K562 (cell line): ENCODE measurements around the gene OSBPL10. TPM values are rescaled to one million over a fixed set of nuclear protein-coding genes. Genes with fewer than 3 reads are reported as not detected.

Source experiments
- ATAC-seq: fragments of 200-7000 bp; cut with Tn5 transposase; 3 replicates; pipeline ENCODE4 v1.9.1; 2020; ENCODE audit warnings: moderate library complexity
- BruUV-seq: library from RNA; stranded (reverse); fragments of 400-500 nt; replicated peaks from 2 replicates; lab custom pipeline; 2021; lab: Mats Ljungman, UMichigan
- CTCF ChIA-PET: fragments of 300-600 bp; formaldehyde crosslinking; extraction: SDS; loops from one replicate; lab custom pipeline; 2021; ENCODE audit warnings: low intra/inter-chr PET ratio; lab: Yijun Ruan, JAX
- POLR2A ChIA-PET: fragments of 300-600, 350-650 bp; sonication (Branson Sonifier 250); formaldehyde crosslinking; extraction: SDS; loops from one replicate; lab custom pipeline; 2021; ENCODE audit warnings: antibody characterized with exemption, inconsistent platforms; lab: Yijun Ruan, JAX
- DNase-seq, 4 experiments: peaks; one replicate each; pipeline versions ENCODE4 v3.0.0 to v3.0.0-alpha.2; 2011 to 2018; ENCODE audit warnings: low spot score in 3 of 4, mixed read lengths in 3 of 4; ENCODE audit errors: extremely low read depth in 1 of 4
- FAIRE-seq: peaks from 2 replicates; lab custom pipeline; 2011; peaks lifted over from hg19 to GRCh38; lab: Jason Lieb, UNC
- H2AFZ ChIP-seq: 2 replicates; pipeline ENCODE4 v1.6.0; 2011; ENCODE audit warnings: low read depth, low read length, control low read depth, inconsistent platforms
- H3K27ac ChIP-seq: fragments of 200-600 bp; 3 replicates; pipeline ENCODE4 v1.8.0; 2011; ENCODE audit warnings: low read depth, mild to moderate bottlenecking, control low read depth, inconsistent platforms, low read length, moderate library complexity, mixed read lengths; ENCODE audit errors: extremely low read depth
- H3K27me3 ChIP-seq, 2 experiments: fragments of 300-600 bp in 1 of 2; 2 replicates in 1 of 2; 3 replicates in 1 of 2; pipeline versions ENCODE4 v1.6.0 to v1.8.0; 2011; ENCODE audit warnings: inconsistent platforms in 2 of 2, low read length in 2 of 2, mild to moderate bottlenecking in 1 of 2, mixed read lengths in 1 of 2, moderate library complexity in 1 of 2; ENCODE audit not compliant: control insufficient read depth in 2 of 2, insufficient read depth in 2 of 2
- H3K36me3 ChIP-seq: fragments of 300-600 bp; 3 replicates; pipeline ENCODE4 v1.8.0; 2011; ENCODE audit warnings: mild to moderate bottlenecking, low read length, inconsistent platforms; ENCODE audit not compliant: control insufficient read depth, insufficient read depth
- H3K4me1 ChIP-seq, 2 experiments: fragments of 200-600 bp in 1 of 2; replicated peaks in 1 of 2; 2 replicates in 1 of 2; 3 replicates in 1 of 2; pipeline versions ENCODE4 v1.5.1 to v1.8.0; 2011; ENCODE audit warnings: inconsistent platforms in 2 of 2, low read length in 2 of 2, mild to moderate bottlenecking in 1 of 2, mixed read lengths in 1 of 2, moderate library complexity in 1 of 2; ENCODE audit not compliant: control insufficient read depth in 2 of 2, insufficient read depth in 2 of 2
- H3K4me2 ChIP-seq: 2 replicates; pipeline ENCODE4 v1.6.1; 2011; ENCODE audit warnings: low read length, control low read depth, inconsistent platforms, mixed read lengths; ENCODE audit not compliant: insufficient read depth
- H3K4me3 ChIP-seq: fragments of 200-600 bp; sonication (generic), shearing (Covaris generic); 2 replicates; pipeline ENCODE4 v1.5.1; 2016; ENCODE audit warnings: control low read depth, inconsistent platforms
- H3K79me2 ChIP-seq: fragments of 200-600 bp; 3 replicates; pipeline ENCODE4 v1.8.0; 2011; ENCODE audit warnings: low read length, inconsistent platforms; ENCODE audit not compliant: control insufficient read depth, insufficient read depth
- H3K9ac ChIP-seq, 2 experiments: 2 replicates each; pipeline versions ENCODE4 v1.6.0 to v1.6.1; 2011; ENCODE audit warnings: low read depth in 2 of 2, low read length in 2 of 2, control low read depth in 1 of 2, inconsistent platforms in 1 of 2, mild to moderate bottlenecking in 1 of 2, mixed read lengths in 1 of 2; ENCODE audit not compliant: insufficient read depth in 1 of 2
- H3K9me1 ChIP-seq: one replicate; pipeline ENCODE4 v1.6.0; 2011; ENCODE audit warnings: inconsistent platforms, mild to moderate bottlenecking, low read length, moderate library complexity; ENCODE audit not compliant: control insufficient read depth, insufficient read depth
- H3K9me3 ChIP-seq: replicated peaks from 2 replicates; pipeline ENCODE4 v1.5.1; 2011; ENCODE audit warnings: low read depth, low read length, inconsistent platforms; ENCODE audit not compliant: control insufficient read depth, insufficient read depth
- H4K20me1 ChIP-seq: replicated peaks from 2 replicates; pipeline ENCODE4 v1.6.1; 2011; ENCODE audit warnings: low read length, inconsistent platforms, mixed read lengths; ENCODE audit not compliant: control insufficient read depth, insufficient read depth
- ATF1 ChIP-seq, 2 experiments: fragments of 450-650 bp in 1 of 2; IDR thresholded peaks; 2 replicates each; pipeline ENCODE4 v1.6.1; 2016; ENCODE audit warnings: missing compliant biosample characterization in 1 of 2, missing genetic modification characterization in 1 of 2
- GATA2 ChIP-seq: sonication (generic); formaldehyde crosslinking; IDR thresholded peaks from 2 replicates; pipeline ENCODE4 v1.4.0; 2020; ENCODE audit warnings: mild to moderate bottlenecking, missing genetic modification reagents
- NUFIP1 ChIP-seq: fragments of 450-650 bp; IDR thresholded peaks from 2 replicates; pipeline ENCODE4 v1.6.1; 2018; ENCODE audit not compliant: partially characterized antibody
- PHF8 ChIP-seq: fragments of 200-600 bp; sonication (generic); IDR thresholded peaks from 2 replicates; pipeline ENCODE4 v1.6.1; 2012; ENCODE audit warnings: mixed run types, mild to moderate bottlenecking, inconsistent platforms, low read length, moderate library complexity, borderline replicate concordance
- SMARCA4 ChIP-seq: fragments of 450-650 bp; IDR thresholded peaks from 2 replicates; pipeline ENCODE4 v1.6.1; 2016
- SPI1 ChIP-seq: IDR thresholded peaks from 2 replicates; pipeline ENCODE4 v1.6.1; 2011; ENCODE audit warnings: low read depth, low read length, control low read depth, borderline replicate concordance
- SREBF2 ChIP-seq: sonication (generic); formaldehyde crosslinking; IDR thresholded peaks from 2 replicates; pipeline ENCODE4 v1.4.0; 2020; ENCODE audit warnings: mild to moderate bottlenecking, missing genetic modification reagents
- XRCC4 ChIP-seq: IDR thresholded peaks from one replicate; pipeline ENCODE4 v1.6.1; 2011; ENCODE audit not compliant: insufficient read depth, insufficient read length; ENCODE audit errors: extremely low read depth
- XRCC5 ChIP-seq: fragments of 200-400 bp; formaldehyde crosslinking; IDR thresholded peaks from 2 replicates; pipeline ENCODE4 v1.6.1; 2017; ENCODE audit warnings: low read depth, mild to moderate bottlenecking, low read length
- ZNF316 ChIP-seq: fragments of 450-650 bp; IDR thresholded peaks from 2 replicates; pipeline ENCODE4 v1.6.1; 2016
- WGBS: fragments of 100-300 bp; shearing (Covaris generic); methylation state at CpG from one replicate; pipeline ENCODE4 v1.1.6; 2016; ENCODE audit warnings: low coverage, mixed read lengths; ENCODE audit not compliant: insufficient coverage; ENCODE audit errors: missing lambda C conversion rate; 5-methylcytosine and 5-hydroxymethylcytosine counted together
- in situ Hi-C: fragments of 300-500 bp; cut with MboI; formaldehyde crosslinking; loops from 4 replicates; pipeline ENCODE4 v1.15.0; 2018; ENCODE audit warnings: inconsistent platforms, mixed read lengths
- intact Hi-C: fragments of 100-400 bp; cut with micrococcal nuclease; formaldehyde crosslinking; loops from 2 replicates; pipeline ENCODE4 v1.14.2; 2022
- polyA plus RNA-seq, 8 experiments: library from polyadenylated mRNA; depleted of rRNA in 4 of 8; stranded (reverse) in 5 of 8; unstranded in 3 of 8; fragments of >200 nt; fragmentation: Nextera tagmentation in 2 of 8; fragmentation: Illumina TruSeq in 1 of 8; extraction: Ambion mirVana in 2 of 8; extraction: Trizol in 1 of 8; gene quantifications; 2 replicates each; pipeline versions ENCODE4 v1.2.1 to v1.2.3, GENCODE V29; 2011 to 2014; ENCODE audit warnings: inconsistent platforms in 1 of 8, missing spikeins in 1 of 8
- total RNA-seq, 7 experiments: library from RNA; depleted of rRNA in 6 of 7; stranded (reverse); fragments of >200 nt in 6 of 7; fragmentation: Illumina TruSeq in 2 of 7; extraction: Trizol in 2 of 7; gene quantifications; 2 replicates each; pipeline versions ENCODE4 v1.2.1 to v1.2.3, GENCODE V29; 2011 to 2021; ENCODE audit warnings: low replicate concordance in 1 of 7
- TF ChIP-seq, protein P1 (sequence below): fragments of 450-650 bp; IDR thresholded peaks from 2 replicates; pipeline ENCODE4 v1.6.1; 2016; ENCODE audit warnings: mild to moderate bottlenecking
- TF ChIP-seq, protein P2 (sequence below): fragments of 200-400 bp; formaldehyde crosslinking; IDR thresholded peaks from 2 replicates; pipeline ENCODE4 v1.6.1; 2017; ENCODE audit warnings: mild to moderate bottlenecking, low read depth, low read length, moderate library complexity

The OSBPL10 gene
- total and polyA plus RNA-seq, 9 of the 15 experiments (the other 6 are each of a cell fraction or from before 2014, with no cell fraction given): 0.03 to 0.19 (median 0.14) TPM; not detected in 2

DNA sequence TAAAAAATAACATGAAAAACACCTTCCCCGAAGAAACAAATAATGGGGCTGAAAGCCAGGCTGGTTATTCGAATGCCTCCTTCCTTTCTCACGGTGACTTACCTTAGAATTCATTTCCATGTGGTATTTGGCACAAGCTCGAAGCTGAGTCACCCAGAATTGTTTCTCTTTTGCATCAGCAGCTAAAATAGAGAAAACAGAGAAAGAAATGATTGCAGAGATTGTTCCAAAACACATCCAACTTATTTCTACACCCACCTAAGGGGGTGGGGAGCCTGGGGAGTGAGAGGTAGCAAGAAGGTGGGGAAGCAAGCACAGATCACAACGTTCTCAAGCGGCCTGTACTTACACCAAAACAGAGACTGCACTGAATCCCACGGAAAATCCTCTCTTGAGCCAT is 104.7 kb downstream of the OSBPL10 start (continued):
- no peak for TF ChIP-seq NUFIP1
- no peak for TF ChIP-seq PHF8
- no peak for TF ChIP-seq XRCC5

DNA sequence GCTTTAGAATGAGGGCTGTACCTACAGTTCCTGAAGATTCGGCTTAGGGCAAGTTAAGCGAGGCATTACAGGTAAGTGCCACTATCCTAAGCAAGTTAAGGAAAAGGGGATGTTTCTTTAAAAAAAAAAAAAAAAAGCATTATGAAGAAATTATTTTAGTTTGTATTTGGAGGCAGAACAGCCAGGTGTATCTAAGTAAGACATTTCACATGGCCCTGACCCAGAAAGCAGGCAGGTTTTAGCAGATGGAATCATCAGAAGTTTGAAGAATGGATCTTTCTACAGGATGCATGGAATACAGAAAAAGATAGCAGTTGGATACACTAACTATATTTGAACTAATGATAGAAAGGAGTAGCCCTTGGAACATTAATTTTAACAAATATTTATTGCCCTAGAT is 105.6 kb downstream of the OSBPL10 start:
- WGBS: 0% methylated on average over 2 of the region's 2 CpGs
- ChIA-PET POLR2A (no interaction called here), CTCF (no interaction called here)
- Histone ChIP-seq H3K27me3 (peaks cover 0 to 4% of the 10 kb centered on the region in 2 experiments; a peak in 3 of 5 replicates), H4K20me1 (no peaks in the 10 kb centered on the region), H2AFZ (no peak overlapping the region), H3K27ac (no peak overlapping the region), H3K9me1 (no peaks in the 10 kb centered on the region), H3K4me3 (no peak overlapping the region), H3K4me1 (no peaks in the 10 kb centered on the region), H3K4me2 (no peak overlapping the region), H3K36me3 (no peaks in the 10 kb centered on the region), H3K9me3 (no peaks in the 10 kb centered on the region), H3K79me2 (no peaks in the 10 kb centered on the region), H3K9ac (no peak overlapping the region)
- ATAC-seq (no peak), FAIRE-seq (no peak), DNase-seq (no peak)
- TF ChIP-seq, protein P1, sequence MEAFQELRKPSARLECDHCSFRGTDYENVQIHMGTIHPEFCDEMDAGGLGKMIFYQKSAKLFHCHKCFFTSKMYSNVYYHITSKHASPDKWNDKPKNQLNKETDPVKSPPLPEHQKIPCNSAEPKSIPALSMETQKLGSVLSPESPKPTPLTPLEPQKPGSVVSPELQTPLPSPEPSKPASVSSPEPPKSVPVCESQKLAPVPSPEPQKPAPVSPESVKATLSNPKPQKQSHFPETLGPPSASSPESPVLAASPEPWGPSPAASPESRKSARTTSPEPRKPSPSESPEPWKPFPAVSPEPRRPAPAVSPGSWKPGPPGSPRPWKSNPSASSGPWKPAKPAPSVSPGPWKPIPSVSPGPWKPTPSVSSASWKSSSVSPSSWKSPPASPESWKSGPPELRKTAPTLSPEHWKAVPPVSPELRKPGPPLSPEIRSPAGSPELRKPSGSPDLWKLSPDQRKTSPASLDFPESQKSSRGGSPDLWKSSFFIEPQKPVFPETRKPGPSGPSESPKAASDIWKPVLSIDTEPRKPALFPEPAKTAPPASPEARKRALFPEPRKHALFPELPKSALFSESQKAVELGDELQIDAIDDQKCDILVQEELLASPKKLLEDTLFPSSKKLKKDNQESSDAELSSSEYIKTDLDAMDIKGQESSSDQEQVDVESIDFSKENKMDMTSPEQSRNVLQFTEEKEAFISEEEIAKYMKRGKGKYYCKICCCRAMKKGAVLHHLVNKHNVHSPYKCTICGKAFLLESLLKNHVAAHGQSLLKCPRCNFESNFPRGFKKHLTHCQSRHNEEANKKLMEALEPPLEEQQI: no peak
- TF ChIP-seq SREBF2 (CRISPR knock-in tag) (no peak), ATF1 (CRISPR knock-in tag; IDR thresholded peaks at IDR 0.05) (no peak), ATF1 (tag; IDR thresholded peaks at IDR 0.05) (no peak), SPI1 (no peak), XRCC4 (no peak), ZNF316 (no peak), GATA2 (CRISPR knock-in tag) (no peak), SMARCA4 (no peak)
- TF ChIP-seq, protein P2, sequence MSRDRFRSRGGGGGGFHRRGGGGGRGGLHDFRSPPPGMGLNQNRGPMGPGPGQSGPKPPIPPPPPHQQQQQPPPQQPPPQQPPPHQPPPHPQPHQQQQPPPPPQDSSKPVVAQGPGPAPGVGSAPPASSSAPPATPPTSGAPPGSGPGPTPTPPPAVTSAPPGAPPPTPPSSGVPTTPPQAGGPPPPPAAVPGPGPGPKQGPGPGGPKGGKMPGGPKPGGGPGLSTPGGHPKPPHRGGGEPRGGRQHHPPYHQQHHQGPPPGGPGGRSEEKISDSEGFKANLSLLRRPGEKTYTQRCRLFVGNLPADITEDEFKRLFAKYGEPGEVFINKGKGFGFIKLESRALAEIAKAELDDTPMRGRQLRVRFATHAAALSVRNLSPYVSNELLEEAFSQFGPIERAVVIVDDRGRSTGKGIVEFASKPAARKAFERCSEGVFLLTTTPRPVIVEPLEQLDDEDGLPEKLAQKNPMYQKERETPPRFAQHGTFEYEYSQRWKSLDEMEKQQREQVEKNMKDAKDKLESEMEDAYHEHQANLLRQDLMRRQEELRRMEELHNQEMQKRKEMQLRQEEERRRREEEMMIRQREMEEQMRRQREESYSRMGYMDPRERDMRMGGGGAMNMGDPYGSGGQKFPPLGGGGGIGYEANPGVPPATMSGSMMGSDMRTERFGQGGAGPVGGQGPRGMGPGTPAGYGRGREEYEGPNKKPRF: no peak
- intact Hi-C loops (no loop called here), in situ Hi-C loops (no loop called here)
- BruUV-seq: no TSS peak
